GM23248 (cell line): ENCODE measurements around the gene BCHE.

Experiments used
- EZH2 ChIP-seq: fragments of 200-600 bp; sonication (generic); IDR thresholded peaks from 2 replicates; pipeline ENCODE4 v1.6.1; 2018; ENCODE audit warnings: antibody characterized with exemption, mild to moderate bottlenecking; ENCODE audit not compliant: insufficient read depth, poor library complexity, severe bottlenecking
- EZH2phosphoT487 ChIP-seq: fragments of 200-600 bp; sonication (generic); IDR thresholded peaks from 2 replicates; pipeline ENCODE4 v1.6.1; 2018; ENCODE audit warnings: antibody characterized with exemption, moderate library complexity, mild to moderate bottlenecking, low read depth; ENCODE audit not compliant: insufficient read depth

DNA sequence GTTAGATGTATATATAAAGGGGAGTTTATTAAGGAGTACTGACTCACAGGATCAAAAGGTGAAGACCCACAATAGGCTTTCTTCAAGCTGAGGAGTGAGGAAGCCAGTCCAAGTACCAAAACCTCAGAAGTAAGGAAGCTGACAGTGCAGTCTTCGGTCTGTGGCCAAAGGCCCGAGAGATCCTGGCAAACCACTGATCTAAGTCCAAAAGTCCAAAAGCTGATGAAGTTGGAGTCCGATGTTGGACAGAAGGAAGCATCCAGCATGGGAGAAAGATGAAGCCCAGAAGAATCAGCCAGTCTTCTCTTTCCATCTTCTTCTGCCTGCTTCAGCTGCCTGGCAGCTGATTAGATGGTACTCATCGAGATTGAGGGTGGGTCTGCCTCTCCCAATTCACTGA lies 107.5 kb downstream of the BCHE start:
- TF ChIP-seq EZH2 (no peak), EZH2phosphoT487 (no peak)
